H9 (cell line): ENCODE results near the gene MCM10. TPM values are rescaled to one million over a fixed set of nuclear protein-coding genes. Genes with fewer than 3 reads are reported as not detected.
"Not testable (repeated sequence)": the region's sequence is repeated elsewhere in the genome, so short reads cannot be mapped to it uniquely, and the experiment has no call there.

Experiments
- DNase-seq: peaks from one replicate; pipeline ENCODE4 v3.0.0-alpha.2; 2017
- H2AFZ ChIP-seq: one replicate; pipeline ENCODE4 v1.6.1; 2013; ENCODE audit warnings: mild to moderate bottlenecking, low read length, control low read depth, moderate library complexity
- H2AK5ac ChIP-seq: 2 replicates; pipeline ENCODE4 v1.6.1; 2013; ENCODE audit warnings: low read length, control low read depth, mixed read lengths; ENCODE audit not compliant: insufficient read length
- H2BK120ac ChIP-seq: one replicate; pipeline ENCODE4 v1.6.1; 2013; ENCODE audit warnings: low read depth, mild to moderate bottlenecking, low read length, control low read depth, inconsistent platforms; ENCODE audit not compliant: poor library complexity, severe bottlenecking
- H2BK12ac ChIP-seq: 2 replicates; pipeline ENCODE4 v1.6.1; 2013; ENCODE audit warnings: low read length, control low read depth, mixed read lengths, low read depth; ENCODE audit not compliant: insufficient read length
- H2BK15ac ChIP-seq: 2 replicates; pipeline ENCODE4 v1.6.1; 2013; ENCODE audit warnings: low read depth, low read length, control low read depth
- H2BK20ac ChIP-seq: one replicate; pipeline ENCODE4 v1.6.1; 2013; ENCODE audit warnings: low read depth, mild to moderate bottlenecking, low read length, control low read depth, inconsistent platforms; ENCODE audit not compliant: poor library complexity, severe bottlenecking
- H2BK5ac ChIP-seq: 2 replicates; pipeline ENCODE4 v1.6.1; 2013; ENCODE audit warnings: low read length, control low read depth, mixed read lengths; ENCODE audit not compliant: insufficient read length
- H3K14ac ChIP-seq: 2 replicates; pipeline ENCODE4 v1.6.1; 2013; ENCODE audit warnings: low read length, control low read depth; ENCODE audit not compliant: insufficient read depth
- H3K18ac ChIP-seq: 2 replicates; pipeline ENCODE4 v1.6.1; 2013; ENCODE audit warnings: low read depth, mild to moderate bottlenecking, mixed read lengths, low read length, control low read depth; ENCODE audit not compliant: insufficient read length
- H3K23ac ChIP-seq: 2 replicates; pipeline ENCODE4 v1.6.1; 2013; ENCODE audit warnings: low read length, control low read depth, mixed read lengths, low read depth; ENCODE audit not compliant: insufficient read length
- H3K23me2 ChIP-seq: 2 replicates; pipeline ENCODE4 v1.6.1; 2013; ENCODE audit warnings: low read depth, mild to moderate bottlenecking, mixed read lengths, low read length, control low read depth; ENCODE audit not compliant: insufficient read length, poor library complexity, severe bottlenecking
- H3K27ac ChIP-seq: 2 replicates; pipeline ENCODE4 v1.5.1; 2013; ENCODE audit warnings: low read length, control low read depth, mixed read lengths, low read depth; ENCODE audit not compliant: insufficient read length
- H3K27me3 ChIP-seq: 2 replicates; pipeline ENCODE4 v1.6.1; 2013; ENCODE audit warnings: low read length, control low read depth, inconsistent platforms; ENCODE audit not compliant: insufficient read depth
- H3K4ac ChIP-seq: 2 replicates; pipeline ENCODE4 v1.6.1; 2013; ENCODE audit warnings: low read depth, mild to moderate bottlenecking, control low read depth, inconsistent platforms, low read length, moderate library complexity
- H3K4me1 ChIP-seq: 2 replicates; pipeline ENCODE4 v1.6.1; 2013; ENCODE audit warnings: low read length, control low read depth, inconsistent platforms; ENCODE audit not compliant: insufficient read depth
- H3K4me2 ChIP-seq: 2 replicates; pipeline ENCODE4 v1.6.1; 2013; ENCODE audit warnings: low read length, control low read depth, mixed read lengths; ENCODE audit not compliant: insufficient read length, insufficient read depth
- H3K56ac ChIP-seq: 2 replicates; pipeline ENCODE4 v1.6.1; 2013; ENCODE audit warnings: low read depth, mild to moderate bottlenecking, mixed read lengths, low read length, control low read depth; ENCODE audit not compliant: insufficient read length
- H3K79me1 ChIP-seq: 2 replicates; pipeline ENCODE4 v1.6.1; 2013; ENCODE audit warnings: low read depth, mild to moderate bottlenecking, moderate library complexity, low read length, control low read depth, inconsistent platforms; ENCODE audit not compliant: insufficient read depth, poor library complexity, severe bottlenecking
- H3K79me2 ChIP-seq: 2 replicates; pipeline ENCODE4 v1.6.1; 2013; ENCODE audit warnings: low read length, control low read depth, inconsistent platforms; ENCODE audit not compliant: insufficient read depth
- H3K9ac ChIP-seq: 2 replicates; pipeline ENCODE4 v1.6.1; 2013; ENCODE audit warnings: low read length, control low read depth, mixed read lengths; ENCODE audit not compliant: insufficient read length; ENCODE audit errors: extremely low read depth
- H3K9me3 ChIP-seq: one replicate; pipeline ENCODE4 v1.6.1; 2013; ENCODE audit warnings: low read depth, low read length, inconsistent platforms; ENCODE audit not compliant: control insufficient read depth
- H3T11ph ChIP-seq: one replicate; pipeline ENCODE4 v1.6.1; 2013; ENCODE audit warnings: mild to moderate bottlenecking, low read length, control low read depth, inconsistent platforms
- H4K20me1 ChIP-seq: one replicate; pipeline ENCODE4 v1.6.1; 2013; ENCODE audit not compliant: control insufficient read depth, insufficient read length, insufficient read depth
- H4K5ac ChIP-seq: 2 replicates; pipeline ENCODE4 v1.6.1; 2013; ENCODE audit warnings: low read depth, mild to moderate bottlenecking, mixed read lengths, low read length, control low read depth; ENCODE audit not compliant: insufficient read length
- H4K8ac ChIP-seq: replicated peaks from 2 replicates; pipeline ENCODE4 v1.6.1; 2013; ENCODE audit warnings: low read length, control low read depth, mixed read lengths, low read depth; ENCODE audit not compliant: insufficient read length
- H4K91ac ChIP-seq: 2 replicates; pipeline ENCODE4 v1.6.1; 2013; ENCODE audit warnings: low read depth, mild to moderate bottlenecking, moderate library complexity, mixed read lengths, low read length, control low read depth; ENCODE audit not compliant: insufficient read length
- H3K27ac Mint-ChIP-seq, 3 experiments: 2 replicates in 2 of 3; 3 replicates in 1 of 3; pipeline ENCODE4 v1.8.0; 2020 to 2021; ENCODE audit warnings: mixed read lengths in 3 of 3, mild to moderate bottlenecking in 1 of 3, moderate library complexity in 1 of 3
- H3K27me3 Mint-ChIP-seq: 2 replicates; pipeline ENCODE4 v1.8.0; 2021; ENCODE audit warnings: low read depth, mild to moderate bottlenecking, moderate library complexity, mixed read lengths
- H3K36me3 Mint-ChIP-seq, 3 experiments: 2 replicates in 2 of 3; 3 replicates in 1 of 3; pipeline ENCODE4 v1.8.0; 2020 to 2021; ENCODE audit warnings: low read depth in 3 of 3, mixed read lengths in 3 of 3; ENCODE audit not compliant: insufficient read depth in 1 of 3
- H3K4me1 Mint-ChIP-seq, 2 experiments: 2 replicates each; pipeline ENCODE4 v1.8.0; 2020; ENCODE audit warnings: mixed read lengths in 2 of 2
- H3K4me3 Mint-ChIP-seq, 2 experiments: 2 replicates in 1 of 2; 3 replicates in 1 of 2; pipeline ENCODE4 v1.8.0; 2020 to 2021; ENCODE audit warnings: mild to moderate bottlenecking in 2 of 2, mixed read lengths in 2 of 2, moderate library complexity in 1 of 2
- H3K9me3 Mint-ChIP-seq, 2 experiments: 2 replicates in 1 of 2; 3 replicates in 1 of 2; pipeline ENCODE4 v1.8.0; 2020; ENCODE audit warnings: mild to moderate bottlenecking in 2 of 2, mixed read lengths in 2 of 2, moderate library complexity in 1 of 2
- WGBS: extraction: QIAGEN DNeasy Blood & Tissue Kit; methylation state at CpG from one replicate; pipeline ENCODE4 v1.1.7; 2013; ENCODE audit warnings: missing lambda C conversion rate, low lambda C conversion rate, mixed read lengths; ENCODE audit not compliant: insufficient read length; ENCODE audit errors: extremely low coverage; 5-methylcytosine and 5-hydroxymethylcytosine counted together
- total RNA-seq: library from RNA; stranded (reverse); gene quantifications from 2 replicates; pipeline ENCODE4 v1.2.1, GENCODE V29; 2021
- TF ChIP-seq, protein P1 (sequence below): fragments of 200-600 bp; sonication (generic); conservative IDR thresholded peaks from 3 replicates; pipeline ENCODE4 v1.8.0; 2021; ENCODE audit warnings: antibody characterized with exemption, mild to moderate bottlenecking

Gene MCM10
- total RNA-seq, 1 experiment from 2014 or later: 67.4 TPM

GRCh38 chr10:13241613-13242012, 80.3 kb downstream of the MCM10 start:
- Histone ChIP-seq H3K23me2 (no peaks in the 10 kb centered on the region), H3K56ac (no peak overlapping the region), H3K23ac (no peak overlapping the region), H3K14ac (no peak overlapping the region), H2BK5ac (no peak overlapping the region), H3K9ac (no peak overlapping the region), H3K27me3 (no peaks in the 10 kb centered on the region), H3T11ph (no peak overlapping the region), H3K79me2 (no peaks in the 10 kb centered on the region), H3K4me1 (no peaks in the 10 kb centered on the region), H4K91ac (no peak overlapping the region), H2AFZ (no peak overlapping the region), H2BK15ac (no peak overlapping the region), H4K5ac (no peak overlapping the region), H2BK20ac (no peak overlapping the region), H4K20me1 (no peaks in the 10 kb centered on the region), H2BK120ac (no peak overlapping the region), H3K18ac (no peak overlapping the region), H3K79me1 (no peaks in the 10 kb centered on the region), H2BK12ac (no peak overlapping the region), H2AK5ac (no peak overlapping the region), H4K8ac (no peak overlapping the region), H3K9me3 (no peaks in the 10 kb centered on the region), H3K27ac (no peak overlapping the region), H3K4me2 (no peak overlapping the region), H3K4ac (no peak overlapping the region)
- Mint-ChIP-seq H3K4me1 (no peaks in the 10 kb centered on the region), H3K36me3 (no peaks in the 10 kb centered on the region), H3K4me3 (no peak overlapping the region), H3K27ac (no peak overlapping the region), H3K9me3 (no peaks in the 10 kb centered on the region), H3K27me3 (no peaks in the 10 kb centered on the region)
- TF ChIP-seq, protein P1, sequence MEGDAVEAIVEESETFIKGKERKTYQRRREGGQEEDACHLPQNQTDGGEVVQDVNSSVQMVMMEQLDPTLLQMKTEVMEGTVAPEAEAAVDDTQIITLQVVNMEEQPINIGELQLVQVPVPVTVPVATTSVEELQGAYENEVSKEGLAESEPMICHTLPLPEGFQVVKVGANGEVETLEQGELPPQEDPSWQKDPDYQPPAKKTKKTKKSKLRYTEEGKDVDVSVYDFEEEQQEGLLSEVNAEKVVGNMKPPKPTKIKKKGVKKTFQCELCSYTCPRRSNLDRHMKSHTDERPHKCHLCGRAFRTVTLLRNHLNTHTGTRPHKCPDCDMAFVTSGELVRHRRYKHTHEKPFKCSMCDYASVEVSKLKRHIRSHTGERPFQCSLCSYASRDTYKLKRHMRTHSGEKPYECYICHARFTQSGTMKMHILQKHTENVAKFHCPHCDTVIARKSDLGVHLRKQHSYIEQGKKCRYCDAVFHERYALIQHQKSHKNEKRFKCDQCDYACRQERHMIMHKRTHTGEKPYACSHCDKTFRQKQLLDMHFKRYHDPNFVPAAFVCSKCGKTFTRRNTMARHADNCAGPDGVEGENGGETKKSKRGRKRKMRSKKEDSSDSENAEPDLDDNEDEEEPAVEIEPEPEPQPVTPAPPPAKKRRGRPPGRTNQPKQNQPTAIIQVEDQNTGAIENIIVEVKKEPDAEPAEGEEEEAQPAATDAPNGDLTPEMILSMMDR: no peak
- WGBS: no CpG with 5 or more reads among the region's 3 CpGs
- DNase-seq: no peak

DNA sequence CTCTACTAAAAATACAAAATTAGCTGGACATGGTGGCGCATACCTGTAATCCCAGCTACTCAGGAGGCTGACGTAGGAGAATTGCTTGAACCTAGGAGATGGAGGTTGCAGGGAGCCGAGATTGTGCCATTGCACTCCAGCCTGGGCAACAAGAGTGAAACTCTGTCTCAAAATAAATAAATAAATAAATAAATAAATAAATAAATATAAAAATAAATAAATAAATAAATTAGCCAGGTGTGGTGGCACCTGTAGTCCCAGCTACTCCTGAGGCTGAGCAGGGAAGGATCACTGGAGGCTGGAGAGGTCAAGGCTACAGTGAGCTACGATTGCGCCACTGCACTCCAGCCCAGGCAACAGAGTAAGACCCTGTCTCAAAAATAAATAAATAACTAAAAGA, 80.9 kb downstream of the MCM10 start:
- not testable (repeated sequence) for H3K4me1 ChIP-seq, H2AK5ac ChIP-seq, H3K18ac ChIP-seq, H4K91ac ChIP-seq, H4K20me1 ChIP-seq, H3T11ph ChIP-seq, H2BK12ac ChIP-seq, H3K4me1 Mint-ChIP-seq, H3K27me3 Mint-ChIP-seq, H3K9ac ChIP-seq, H2BK5ac ChIP-seq, DNase-seq, H3K79me2 ChIP-seq, H3K27ac ChIP-seq, H3K27ac Mint-ChIP-seq, H3K9me3 Mint-ChIP-seq, H3K14ac ChIP-seq, H4K8ac ChIP-seq, H3K23ac ChIP-seq, H3K56ac ChIP-seq, H2AFZ ChIP-seq, H2BK15ac ChIP-seq, H3K79me1 ChIP-seq, H3K4me3 Mint-ChIP-seq, H3K36me3 Mint-ChIP-seq, H3K27me3 ChIP-seq, H3K4ac ChIP-seq, H3K9me3 ChIP-seq, H2BK20ac ChIP-seq, H4K5ac ChIP-seq, H3K23me2 ChIP-seq, H2BK120ac ChIP-seq, H3K4me2 ChIP-seq
- no CpG with 5 or more reads among the region's 5 CpGs for WGBS
